Measurements from ENCODE around the gene SUMO1.

DNA sequence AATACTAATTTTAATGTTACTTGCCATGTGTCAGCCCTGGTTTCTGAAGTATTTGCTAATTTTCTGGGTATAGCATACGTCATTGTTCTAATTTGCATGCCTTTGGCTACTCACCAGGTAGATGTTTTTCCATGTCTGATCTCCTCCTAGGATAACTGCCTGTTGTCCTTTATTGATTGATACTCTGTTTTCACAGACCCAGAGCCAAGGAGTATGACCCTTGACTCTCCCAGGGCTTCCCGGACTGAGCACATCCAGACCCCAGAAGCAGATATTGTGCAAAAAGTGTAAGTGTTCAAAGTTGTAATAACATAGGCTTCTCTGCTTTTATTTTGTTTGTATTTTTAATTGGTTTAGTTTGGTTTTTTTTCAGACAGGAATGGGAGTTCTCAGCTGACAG lies 53.8 kb downstream of the SUMO1 start:
- TF ChIP-seq, protein P1, sequence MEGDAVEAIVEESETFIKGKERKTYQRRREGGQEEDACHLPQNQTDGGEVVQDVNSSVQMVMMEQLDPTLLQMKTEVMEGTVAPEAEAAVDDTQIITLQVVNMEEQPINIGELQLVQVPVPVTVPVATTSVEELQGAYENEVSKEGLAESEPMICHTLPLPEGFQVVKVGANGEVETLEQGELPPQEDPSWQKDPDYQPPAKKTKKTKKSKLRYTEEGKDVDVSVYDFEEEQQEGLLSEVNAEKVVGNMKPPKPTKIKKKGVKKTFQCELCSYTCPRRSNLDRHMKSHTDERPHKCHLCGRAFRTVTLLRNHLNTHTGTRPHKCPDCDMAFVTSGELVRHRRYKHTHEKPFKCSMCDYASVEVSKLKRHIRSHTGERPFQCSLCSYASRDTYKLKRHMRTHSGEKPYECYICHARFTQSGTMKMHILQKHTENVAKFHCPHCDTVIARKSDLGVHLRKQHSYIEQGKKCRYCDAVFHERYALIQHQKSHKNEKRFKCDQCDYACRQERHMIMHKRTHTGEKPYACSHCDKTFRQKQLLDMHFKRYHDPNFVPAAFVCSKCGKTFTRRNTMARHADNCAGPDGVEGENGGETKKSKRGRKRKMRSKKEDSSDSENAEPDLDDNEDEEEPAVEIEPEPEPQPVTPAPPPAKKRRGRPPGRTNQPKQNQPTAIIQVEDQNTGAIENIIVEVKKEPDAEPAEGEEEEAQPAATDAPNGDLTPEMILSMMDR (IDR thresholded peaks at IDR 0.05), result no peak
- TF ChIP-seq POLR2A (IDR thresholded peaks at IDR 0.05), result no peak
- TF ChIP-seq POLR2AphosphoS5 (IDR thresholded peaks at IDR 0.05), result no peak
- TF ChIP-seq EP300 (IDR thresholded peaks at IDR 0.05), result no peak

Data from gastroesophageal sphincter (tissue), 3 donors.